GM15510 (cell line): Measurements from ENCODE around the gene NDOR1.

Source experiments
- POLR2A ChIP-seq: IDR thresholded peaks from 3 replicates; pipeline ENCODE4 v1.6.1; 2011; ENCODE audit warnings: borderline replicate concordance; ENCODE audit not compliant: insufficient read length; ENCODE audit errors: extremely low read depth

Gene NDOR1

DNA sequence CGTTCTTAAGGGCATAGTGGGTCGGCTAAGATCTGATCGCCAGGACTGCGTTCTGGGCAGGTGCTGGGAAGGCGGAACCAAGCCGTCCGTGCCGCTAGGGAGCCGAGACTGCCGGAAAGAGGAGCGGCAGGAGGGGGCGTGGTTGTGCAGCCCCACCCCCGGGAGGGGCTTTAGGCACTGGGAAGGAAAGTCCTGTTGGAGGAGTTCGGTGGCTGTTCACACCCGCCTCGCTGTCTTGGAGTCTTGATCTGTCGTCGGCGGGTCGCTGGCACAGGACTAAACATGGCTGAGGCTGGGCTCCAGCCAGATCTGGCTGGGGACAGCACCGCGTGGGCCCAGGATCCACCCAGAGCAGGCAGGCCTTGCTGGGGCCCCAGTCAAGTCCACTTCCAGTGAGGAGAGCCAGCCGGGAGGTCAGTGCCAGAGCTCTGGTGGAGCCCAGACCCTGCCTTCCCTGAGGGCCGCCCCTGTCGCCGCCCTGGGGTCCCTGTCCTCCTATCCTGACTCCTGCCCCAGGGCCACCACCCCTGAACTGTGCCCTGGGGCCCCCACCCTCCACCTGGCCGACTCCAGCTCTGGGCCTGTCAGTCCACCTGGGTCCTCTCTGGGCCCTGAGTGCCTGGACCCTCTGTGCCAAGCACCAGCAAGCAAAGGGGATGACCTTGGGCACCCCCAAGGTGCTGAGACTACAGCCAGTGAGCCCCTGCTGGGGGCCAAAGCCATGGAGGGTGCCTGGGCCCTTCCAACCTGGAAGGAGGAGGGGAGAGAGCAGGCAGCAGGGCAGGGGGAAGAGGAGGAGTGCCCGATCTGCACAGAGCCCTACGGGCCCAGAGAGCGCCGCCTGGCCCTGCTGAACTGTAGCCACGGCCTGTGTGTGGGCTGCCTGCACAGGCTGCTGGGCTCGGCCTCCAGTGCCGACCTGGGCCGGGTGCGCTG, 12.0 kb downstream of the NDOR1 start:
- no peak for TF ChIP-seq POLR2A

DNA sequence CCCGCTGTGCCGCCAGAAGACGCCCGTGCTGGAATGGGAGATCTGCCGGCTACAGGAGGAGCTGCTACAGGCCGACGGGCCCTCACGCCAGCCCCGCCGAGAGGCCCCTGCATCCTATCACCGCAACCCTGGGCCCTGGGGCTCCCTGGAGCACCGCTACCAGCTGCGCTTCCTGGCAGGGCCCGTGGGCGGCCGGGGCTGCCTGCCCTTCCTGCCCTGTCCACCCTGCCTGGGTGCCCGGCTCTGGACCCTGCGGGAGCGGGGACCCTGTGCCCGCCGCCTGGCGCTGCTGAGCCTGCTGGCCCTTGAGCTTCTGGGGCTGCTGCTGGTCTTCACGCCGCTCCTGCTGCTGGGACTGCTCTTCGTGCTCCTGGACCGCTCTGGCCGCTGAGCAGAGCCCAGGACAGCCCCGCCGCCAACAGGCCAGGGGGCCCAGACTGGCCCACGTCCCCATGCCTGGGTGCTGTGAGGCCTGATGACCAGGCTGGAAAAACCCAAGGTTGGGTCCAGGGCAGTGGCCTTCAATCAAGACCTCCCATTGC, 12.8 kb downstream of the NDOR1 start:
- TF ChIP-seq POLR2A = no peak

DNA sequence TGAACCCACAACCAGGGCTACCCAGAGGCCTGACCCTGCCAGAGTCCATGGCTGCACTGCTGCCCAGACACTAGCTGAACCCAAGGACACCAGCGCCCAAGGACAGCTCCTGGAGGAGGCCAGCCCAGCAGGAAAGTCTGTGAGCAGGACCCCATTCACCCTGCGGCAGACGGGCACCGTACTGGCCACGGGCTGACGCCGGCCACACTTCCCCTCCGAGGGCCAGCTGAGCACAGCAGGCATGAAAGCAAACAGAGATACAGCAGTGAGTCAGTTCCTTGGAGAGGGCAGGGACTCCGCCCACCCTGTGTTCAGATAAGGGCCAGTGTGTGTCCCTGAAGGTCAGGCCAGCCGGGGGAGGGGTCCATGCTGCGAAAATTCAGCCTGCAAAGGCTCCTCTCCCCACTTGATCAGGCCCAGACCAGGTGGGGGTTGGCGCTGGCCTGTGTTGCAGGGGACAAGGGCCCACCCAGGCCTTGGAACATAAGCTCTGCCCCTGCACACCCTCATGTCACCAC, 13.3 kb downstream of the NDOR1 start:
- TF ChIP-seq POLR2A = no peak

DNA sequence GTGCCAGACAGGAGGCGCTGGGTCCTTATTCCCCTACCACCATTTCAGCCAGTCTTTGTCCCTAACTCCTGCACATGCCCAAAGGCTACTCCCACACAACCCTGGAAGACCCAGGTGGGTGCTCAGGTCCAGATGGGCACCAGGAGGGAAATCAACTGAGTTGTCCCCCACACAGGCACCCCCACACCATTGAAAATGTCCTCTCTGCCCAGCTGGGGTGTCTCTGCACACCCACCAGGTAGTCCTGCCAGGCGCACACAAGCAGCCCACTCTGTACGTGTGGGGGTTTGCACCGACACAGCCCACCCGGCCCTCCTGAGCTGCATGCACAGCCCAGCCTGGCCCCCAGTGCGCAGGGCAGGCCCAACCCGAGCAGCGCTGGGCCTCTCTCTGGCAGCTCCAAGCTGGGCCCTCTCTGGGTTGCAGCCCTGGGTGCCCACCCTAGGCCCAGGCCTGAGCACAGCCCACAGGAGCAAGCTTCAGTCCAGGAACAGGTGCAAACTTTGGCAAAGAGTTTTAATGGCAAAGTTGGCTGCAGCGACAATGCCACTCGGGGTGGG, 14.3 kb downstream of the NDOR1 start:
- TF ChIP-seq POLR2A = no peak

DNA sequence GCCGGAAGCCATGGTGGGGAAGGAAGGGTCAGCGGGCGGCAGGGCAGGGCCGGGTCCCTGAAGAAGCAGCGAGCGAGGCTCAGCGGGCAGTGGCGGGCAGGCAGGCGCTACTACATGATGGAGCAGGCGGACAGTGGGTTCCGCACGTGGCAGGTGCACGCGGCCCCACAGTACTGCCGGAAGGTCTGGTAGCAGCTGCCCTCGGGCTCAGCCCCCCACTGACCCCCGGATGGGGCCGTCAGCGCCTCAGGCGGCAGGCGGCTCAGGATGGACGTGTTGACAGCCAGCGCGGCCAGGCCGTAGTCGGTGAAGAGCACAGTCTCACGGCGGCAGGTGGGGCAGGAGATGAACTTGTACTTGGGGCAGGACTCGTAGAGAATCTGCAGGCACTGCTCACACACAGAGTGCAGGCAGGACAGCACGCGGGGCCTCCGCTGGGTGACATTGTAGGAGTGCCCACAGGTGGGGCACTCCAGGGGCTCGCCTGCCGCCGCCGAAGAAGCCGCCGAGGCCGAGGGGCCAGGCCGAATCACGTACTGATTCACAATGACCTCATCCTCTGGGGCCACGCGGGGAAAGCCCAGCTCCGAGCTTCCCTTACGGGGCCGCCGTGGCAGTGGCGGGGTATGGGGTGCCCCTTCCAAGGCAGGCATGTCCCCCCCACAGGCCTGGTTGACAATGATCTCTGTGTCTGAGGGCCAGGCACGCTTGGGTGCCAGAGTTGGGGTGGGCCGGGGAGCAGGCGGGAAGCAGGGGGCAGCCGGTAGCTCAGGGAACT, 15.0 kb downstream of the NDOR1 start:
- TF ChIP-seq POLR2A = no peak

DNA sequence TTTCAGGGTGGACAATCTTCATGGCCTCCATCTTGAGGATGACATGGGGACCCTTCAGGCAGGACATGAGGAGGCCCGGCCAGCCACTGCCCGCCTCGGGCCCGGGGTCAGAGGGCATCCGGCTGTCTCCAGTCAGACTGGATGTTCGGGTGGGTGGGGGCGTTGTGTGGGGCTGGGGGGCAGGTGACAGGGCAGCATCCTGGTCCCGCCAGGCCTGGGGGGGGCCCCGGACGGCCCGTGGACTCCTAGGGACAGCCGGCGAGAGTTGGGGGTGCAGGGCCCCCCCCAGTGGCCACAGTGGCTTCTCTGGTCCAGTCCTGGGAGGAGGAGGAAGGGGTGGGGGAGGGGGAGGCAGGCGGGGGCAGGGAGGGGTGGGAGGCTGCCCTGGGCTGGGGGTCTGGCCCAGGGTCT, 15.6 kb downstream of the NDOR1 start:
- no peak for TF ChIP-seq POLR2A

DNA sequence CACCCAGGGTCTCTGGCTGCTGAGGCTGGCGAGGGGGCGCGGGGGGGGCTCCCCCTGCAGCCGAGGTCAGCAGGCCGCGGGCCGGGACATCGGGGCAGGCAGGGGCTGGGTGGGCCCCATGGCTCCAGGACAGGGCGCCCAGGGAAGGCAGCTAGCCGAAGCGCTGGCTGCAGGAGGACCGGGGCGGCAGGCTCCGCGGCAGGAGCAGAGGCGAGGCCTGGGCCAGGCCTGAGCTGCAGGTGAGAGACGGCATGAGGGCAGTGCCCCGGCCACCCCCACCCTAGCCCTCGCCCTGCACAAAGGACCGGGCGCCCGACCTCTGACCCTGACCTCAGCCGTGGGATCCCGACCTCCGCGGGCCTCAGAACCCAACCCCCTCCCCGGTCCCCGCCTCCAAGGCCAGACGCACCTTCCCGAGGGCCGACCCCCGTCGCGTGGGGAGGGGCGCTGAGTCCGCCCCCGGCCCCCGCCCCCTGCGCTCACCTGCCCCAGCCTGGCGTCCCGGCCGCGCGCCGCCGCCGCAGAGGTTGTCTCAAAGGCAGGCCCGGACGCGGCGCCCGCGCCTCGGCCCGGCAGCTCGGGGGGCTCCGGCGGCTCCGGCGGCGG, 16.1 kb downstream of the NDOR1 start:
- no peak for TF ChIP-seq POLR2A

DNA sequence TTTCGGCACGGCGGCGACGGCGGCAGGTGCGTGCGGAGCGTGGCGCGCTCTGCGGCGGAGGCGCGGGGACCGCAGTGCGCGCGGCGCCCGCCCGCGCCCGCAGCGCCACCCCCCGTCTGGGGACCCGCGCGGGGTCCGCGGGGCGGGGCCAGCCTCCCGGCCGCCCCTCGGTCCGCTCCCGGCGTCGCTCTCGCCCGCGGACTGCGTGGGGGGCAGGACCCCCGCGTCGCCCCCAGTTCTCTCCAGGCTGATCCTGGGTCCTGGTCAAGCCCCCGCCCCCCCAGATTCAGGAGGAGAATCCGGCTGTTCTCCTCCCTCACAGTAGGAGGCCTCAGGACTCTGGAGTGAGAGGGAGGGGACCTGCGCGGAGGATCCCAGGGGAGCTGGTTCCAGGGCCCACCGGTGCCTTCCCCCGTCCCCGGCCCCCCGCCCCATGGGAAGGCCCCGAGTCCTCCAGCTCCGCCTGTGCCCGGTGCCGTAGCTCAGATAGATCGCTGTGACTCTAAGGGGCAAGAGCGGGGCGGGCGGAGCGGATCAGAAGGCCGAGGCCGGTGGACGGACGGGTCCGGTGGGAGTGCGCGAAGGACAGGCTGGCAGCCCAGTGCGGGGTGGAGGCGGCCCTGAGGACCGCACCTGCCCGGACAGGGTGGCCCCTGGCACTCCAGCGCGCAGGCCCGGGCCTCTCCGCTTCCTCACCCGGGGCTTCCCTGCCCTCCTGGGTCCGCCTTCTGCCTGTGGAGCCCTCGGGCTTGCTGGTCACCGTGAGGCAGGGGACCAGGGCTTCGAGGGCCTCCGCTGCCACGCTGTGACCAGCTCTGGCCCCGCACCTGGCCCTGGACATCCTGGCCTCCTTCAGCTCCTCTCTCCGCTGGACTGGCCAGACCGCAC, 16.9 kb downstream of the NDOR1 start, which contains the start of gene RNF208:
Gene RNF208 (minus strand): TSS at position 51 of the 888 bp plus-strand sequence. CDS start 1,028 bp downstream, outside the sequence.
- no peak for TF ChIP-seq POLR2A

DNA sequence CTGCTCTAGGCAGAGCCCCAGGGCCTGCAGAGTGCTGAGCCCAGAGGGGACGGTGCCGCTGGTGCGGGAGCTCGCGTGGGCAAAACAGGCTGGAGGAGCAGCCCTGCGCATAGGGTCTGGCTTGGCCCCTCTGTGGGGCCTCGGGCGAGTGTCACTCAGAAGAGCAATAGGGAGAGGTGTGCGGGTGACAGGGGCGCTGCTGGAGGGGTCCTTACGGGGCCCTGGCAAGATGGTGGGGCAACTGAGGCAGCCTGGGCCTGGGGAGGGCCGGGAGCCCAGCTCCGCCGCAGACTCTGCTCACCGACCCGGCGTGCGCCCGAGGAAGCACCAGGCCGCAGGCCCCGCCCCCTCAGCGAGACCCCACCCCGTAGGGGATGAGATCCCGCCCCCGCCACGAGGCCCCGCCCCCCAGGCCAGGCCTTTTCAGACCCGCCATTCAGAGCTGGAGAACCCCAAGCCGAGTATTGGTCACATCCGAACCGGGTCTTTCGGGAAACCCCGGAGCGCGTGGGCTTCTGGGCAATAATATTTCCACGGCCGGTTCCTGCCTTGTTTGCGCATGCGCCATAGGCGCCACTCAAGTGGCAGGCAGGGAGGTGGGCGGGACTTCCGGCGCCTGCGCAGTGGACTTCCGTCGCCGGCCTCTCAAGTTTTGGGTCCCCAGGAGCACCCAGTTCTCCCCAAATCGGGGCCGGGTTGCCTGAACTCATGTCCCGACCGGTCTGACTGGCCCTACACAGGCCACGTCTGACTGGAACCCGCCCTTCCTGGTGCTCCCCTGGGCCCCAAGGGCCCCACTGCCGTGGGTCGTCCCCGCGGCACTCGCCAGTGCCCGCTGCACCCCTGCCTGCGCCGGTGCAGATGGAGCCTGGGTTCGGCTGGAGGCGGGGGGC, 17.8 kb downstream of the NDOR1 start:
- peak; percentile 74 for TF ChIP-seq POLR2A

DNA sequence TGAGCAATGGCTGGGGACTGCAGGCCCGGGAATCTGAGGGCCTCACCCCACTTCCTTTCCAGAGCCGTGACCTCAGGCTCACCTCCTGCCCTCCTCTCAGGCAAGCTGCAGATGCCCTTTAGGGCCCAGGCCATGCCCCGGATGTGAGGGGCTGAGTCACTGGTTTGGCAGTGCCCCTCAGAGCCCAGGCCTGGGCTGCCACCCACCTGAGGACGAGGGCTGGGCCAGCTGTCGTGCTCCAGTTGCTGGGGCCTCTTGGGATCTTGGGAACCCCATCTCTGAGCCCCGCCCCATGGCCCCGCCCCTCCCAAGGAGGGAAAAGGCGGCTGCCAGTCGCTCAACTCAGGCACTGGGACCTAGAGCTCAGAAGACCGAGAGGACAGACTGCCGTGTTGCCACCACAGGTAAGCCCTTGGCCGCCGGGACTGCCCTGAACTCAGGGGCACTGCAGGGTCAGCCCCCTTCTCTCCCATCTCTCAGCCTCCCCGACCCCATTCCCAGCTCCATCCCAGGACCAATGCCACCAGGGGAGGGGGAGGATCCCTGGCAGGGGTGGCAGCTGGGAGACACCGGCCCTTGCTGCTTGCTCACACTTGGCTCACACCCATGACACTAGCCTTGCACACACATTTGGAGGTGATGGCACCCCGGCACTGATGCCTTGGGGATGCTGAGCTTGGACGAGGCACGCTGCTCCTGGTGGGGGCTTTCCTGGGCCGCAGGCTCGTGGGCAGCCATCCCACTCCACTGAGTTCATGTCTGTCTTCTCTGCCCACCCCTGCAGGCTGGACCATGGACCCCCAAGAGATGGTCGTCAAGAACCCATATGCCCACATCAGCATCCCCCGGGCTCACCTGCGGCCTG, 19.6 kb downstream of the NDOR1 start, which contains the start of gene CYSRT1:
Gene CYSRT1 (plus strand): TSS at position 345 of the 865 bp plus-strand sequence. CDS start 448 bp downstream, at position 793.
- no peak for TF ChIP-seq POLR2A

DNA sequence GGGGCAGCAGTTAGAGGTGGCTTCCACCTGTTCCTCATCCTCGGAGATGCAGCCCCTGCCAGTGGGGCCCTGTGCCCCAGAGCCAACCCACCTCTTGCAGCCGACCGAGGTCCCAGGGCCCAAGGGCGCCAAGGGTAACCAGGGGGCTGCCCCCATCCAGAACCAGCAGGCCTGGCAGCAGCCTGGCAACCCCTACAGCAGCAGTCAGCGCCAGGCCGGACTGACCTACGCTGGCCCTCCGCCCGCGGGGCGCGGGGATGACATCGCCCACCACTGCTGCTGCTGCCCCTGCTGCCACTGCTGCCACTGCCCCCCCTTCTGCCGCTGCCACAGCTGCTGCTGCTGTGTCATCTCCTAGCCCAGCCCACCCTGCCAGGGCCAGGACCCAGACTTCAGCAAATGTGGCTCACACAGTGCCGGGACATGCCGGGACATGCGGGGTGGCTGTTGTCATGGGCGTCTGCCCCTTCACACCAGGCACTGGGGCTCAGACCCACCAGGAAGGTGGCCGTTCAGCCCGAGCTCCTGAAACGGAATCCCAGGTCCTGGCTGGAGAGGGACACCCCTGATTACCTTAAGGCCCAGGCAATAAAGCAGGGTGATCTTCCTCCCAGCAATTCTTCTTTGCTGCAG, 20.3 kb downstream of the NDOR1 start:
- TF ChIP-seq POLR2A = no peak
